Stomach smooth muscle (tissue), 2 donors: ENCODE results near the gene RSPH1.

Experiments
- H3K27ac ChIP-seq: one replicate; pipeline ENCODE4 v1.7.0; 2013; ENCODE audit warnings: mild to moderate bottlenecking, low read length, inconsistent platforms
- H3K27me3 ChIP-seq, 2 donors: one replicate each; pipeline ENCODE4 v1.7.0; 2013; ENCODE audit warnings: low read length in 2 of 2; ENCODE audit not compliant: insufficient read depth in 2 of 2, control insufficient read depth in 1 of 2
- H3K36me3 ChIP-seq, 2 donors: one replicate each; pipeline ENCODE4 v1.7.0; 2013; ENCODE audit warnings: low read length in 2 of 2; ENCODE audit not compliant: control insufficient read depth in 2 of 2, insufficient read depth in 2 of 2
- H3K4me1 ChIP-seq: one replicate; pipeline ENCODE4 v1.7.0; 2013; ENCODE audit warnings: low read length; ENCODE audit not compliant: control insufficient read depth, insufficient read depth
- H3K4me3 ChIP-seq, 2 donors: one replicate each; pipeline ENCODE4 v1.7.0; 2013; ENCODE audit warnings: low read length in 2 of 2
- H3K9ac ChIP-seq, 2 donors: one replicate each; pipeline ENCODE4 v1.7.0; 2013; ENCODE audit warnings: low read length in 2 of 2, mild to moderate bottlenecking in 1 of 2
- H3K9me3 ChIP-seq, 2 donors: one replicate each; pipeline ENCODE4 v1.7.0; 2013; ENCODE audit warnings: low read length in 2 of 2; ENCODE audit not compliant: control insufficient read depth in 2 of 2
- donor health status: healthy.
- donor health status: Pancreatic carcinoma.

RSPH1 gene

GRCh38 chr21:42445311-42445710 is 50.7 kb downstream of the RSPH1 start:
- Histone ChIP-seq H3K9ac (no peak overlapping the region), H3K9me3 (no peaks in the 10 kb centered on the region), H3K27me3 (peaks cover 0 to 9% of the 10 kb centered on the region in 2 donors), H3K4me1 (no peaks in the 10 kb centered on the region), H3K4me3 (no peak overlapping the region), H3K36me3 (no peaks in the 10 kb centered on the region), H3K27ac (no peak overlapping the region)

DNA sequence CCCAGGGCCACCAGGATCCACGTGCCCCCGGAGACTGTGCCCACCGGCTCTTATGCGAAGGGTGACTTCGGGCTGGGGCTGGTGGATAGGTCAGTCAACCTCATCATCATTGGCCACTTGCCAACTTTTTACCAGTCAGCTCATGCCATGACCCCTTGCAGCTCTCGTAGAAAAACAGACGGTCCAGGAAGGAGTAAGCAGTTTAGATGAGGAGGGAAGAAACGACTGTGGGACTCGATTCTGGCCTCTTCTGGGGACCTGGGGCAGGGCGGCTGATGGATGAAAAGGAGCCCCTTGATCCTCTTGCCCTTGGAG is 51.3 kb downstream of the RSPH1 start:
- Histone ChIP-seq H3K9ac (no peak overlapping the region), H3K27me3 (peaks cover 0 to 9% of the 10 kb centered on the region in 2 donors), H3K27ac (no peak overlapping the region)

DNA sequence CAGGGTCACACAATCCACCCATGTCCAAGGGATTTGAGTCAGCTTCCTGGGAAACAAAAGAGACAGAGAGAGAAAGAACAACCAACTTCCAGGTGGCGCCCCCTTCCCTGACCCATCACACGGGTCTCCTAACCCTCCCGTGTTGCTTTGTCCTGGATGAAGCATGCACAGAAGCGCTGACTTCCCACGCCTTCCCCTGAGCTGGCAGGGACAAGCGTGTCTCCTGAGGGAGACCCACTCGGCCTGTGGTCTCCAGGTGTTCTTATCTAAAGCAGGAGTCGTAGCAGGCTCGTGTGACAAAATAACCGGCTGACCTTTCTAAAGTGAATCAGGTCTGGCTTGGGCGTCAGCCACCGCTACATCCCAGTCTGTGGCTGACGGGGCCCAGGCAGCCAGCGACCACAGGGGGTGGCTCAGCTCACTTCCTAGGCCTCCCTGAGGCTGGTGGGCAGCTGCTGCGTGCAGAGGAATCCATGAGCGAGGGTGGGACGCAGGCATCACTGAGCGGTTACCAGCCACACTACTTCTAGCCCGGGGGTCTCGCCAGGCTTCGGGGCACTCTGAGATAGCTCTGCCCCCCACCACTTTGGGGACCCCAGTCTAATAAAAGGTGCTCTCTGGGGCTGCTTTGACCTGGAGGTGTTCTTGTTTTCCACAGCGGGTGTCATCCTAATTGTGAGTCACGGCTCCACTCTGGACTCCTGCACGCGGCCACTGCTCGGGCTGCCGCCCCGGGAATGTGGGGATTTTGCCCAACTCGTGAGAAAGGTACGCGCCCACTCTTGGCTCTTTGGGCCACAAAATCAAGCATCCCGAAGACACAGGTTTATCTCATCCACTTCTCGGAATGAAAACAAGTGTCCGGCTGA is 51.9 kb downstream of the RSPH1 start:
- no peak overlapping the region for H3K27ac ChIP-seq
- no peak overlapping the region for H3K9ac ChIP-seq
- H3K4me3 ChIP-seq, result no peak overlapping the region
- H3K27me3 ChIP-seq, result peaks cover 0 to 9% of the 10 kb centered on the region in 2 donors
- H3K4me1 ChIP-seq, result no peaks in the 10 kb centered on the region
- no peaks in the 10 kb centered on the region for H3K36me3 ChIP-seq
- no peaks in the 10 kb centered on the region for H3K9me3 ChIP-seq

More for the DNA sequence above, 51.3 kb downstream of the RSPH1 start:
- Histone ChIP-seq H3K4me1 (no peaks in the 10 kb centered on the region), H3K4me3 (no peak overlapping the region), H3K9me3 (no peaks in the 10 kb centered on the region), H3K36me3 (no peaks in the 10 kb centered on the region)

DNA sequence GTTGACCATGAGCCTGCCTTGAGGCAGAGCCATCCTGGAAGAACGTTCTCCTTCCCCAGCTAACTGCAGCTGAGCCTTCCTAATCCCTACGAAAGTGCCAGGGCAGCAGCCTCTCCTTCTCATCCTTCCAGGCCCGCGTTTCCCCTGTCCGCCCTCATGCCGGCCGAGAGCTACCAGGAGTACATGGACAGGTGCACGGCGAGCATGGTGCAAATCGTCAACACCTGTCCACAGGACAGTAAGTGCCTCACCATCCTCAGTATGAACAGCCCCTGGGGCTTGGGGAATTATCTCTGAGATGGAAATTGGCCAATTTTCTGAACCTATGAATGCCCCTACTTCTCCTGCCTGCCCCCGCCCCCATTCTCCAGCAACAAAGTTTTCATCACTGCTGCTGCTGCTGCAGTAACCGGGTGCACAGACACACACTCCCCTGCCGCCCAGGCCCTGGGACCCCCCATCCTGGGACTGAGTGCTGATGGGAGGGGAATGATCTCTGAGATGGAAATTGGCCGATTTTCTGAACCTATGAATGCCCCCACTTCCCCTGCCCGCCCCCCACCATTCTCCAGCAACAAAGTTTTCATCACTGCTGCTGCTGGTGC is 52.7 kb downstream of the RSPH1 start:
- Histone ChIP-seq H3K27ac (no peak overlapping the region), H3K9me3 (no peaks in the 10 kb centered on the region), H3K36me3 (no peaks in the 10 kb centered on the region), H3K4me3 (no peak overlapping the region), H3K27me3 (peaks cover 3 to 7% of the 10 kb centered on the region in 2 donors), H3K4me1 (no peaks in the 10 kb centered on the region), H3K9ac (no peak overlapping the region)

- peaks cover 4 to 5% of the 10 kb centered on the region in 2 donors for H3K27me3 ChIP-seq
- H3K9ac ChIP-seq, result no peak overlapping the region
- H3K4me1 ChIP-seq, result no peaks in the 10 kb centered on the region
- no peak overlapping the region for H3K4me3 ChIP-seq
- H3K36me3 ChIP-seq, result no peaks in the 10 kb centered on the region
- no peak overlapping the region for H3K27ac ChIP-seq
- peaks cover 0 to 3% of the 10 kb centered on the region in 2 donors for H3K9me3 ChIP-seq
Observed at GRCh38 chr21:42441963-42442362, 54.1 kb downstream of the RSPH1 start.

GRCh38 chr21:42440187-42440792 is 55.7 kb downstream of the RSPH1 start:
- H3K27me3 ChIP-seq, result peaks cover 4 to 5% of the 10 kb centered on the region in 2 donors
- H3K27ac ChIP-seq, result no peak overlapping the region
- no peak overlapping the region for H3K9ac ChIP-seq
- H3K4me3 ChIP-seq, result no peak overlapping the region
- peaks cover 0 to 6% of the 10 kb centered on the region in 2 donors for H3K9me3 ChIP-seq
- H3K4me1 ChIP-seq, result no peaks in the 10 kb centered on the region
- H3K36me3 ChIP-seq, result no peaks in the 10 kb centered on the region

GRCh38 chr21:42439284-42440186 is 56.5 kb downstream of the RSPH1 start:
- no peaks in the 10 kb centered on the region for H3K4me1 ChIP-seq
- H3K36me3 ChIP-seq, result no peaks in the 10 kb centered on the region
- H3K9ac ChIP-seq, result no peak overlapping the region
- H3K27ac ChIP-seq, result no peak overlapping the region
- peaks cover 4 to 7% of the 10 kb centered on the region in 2 donors for H3K27me3 ChIP-seq
- peaks cover 3 to 6% of the 10 kb centered on the region in 2 donors for H3K9me3 ChIP-seq
- H3K4me3 ChIP-seq, result no peak overlapping the region

DNA sequence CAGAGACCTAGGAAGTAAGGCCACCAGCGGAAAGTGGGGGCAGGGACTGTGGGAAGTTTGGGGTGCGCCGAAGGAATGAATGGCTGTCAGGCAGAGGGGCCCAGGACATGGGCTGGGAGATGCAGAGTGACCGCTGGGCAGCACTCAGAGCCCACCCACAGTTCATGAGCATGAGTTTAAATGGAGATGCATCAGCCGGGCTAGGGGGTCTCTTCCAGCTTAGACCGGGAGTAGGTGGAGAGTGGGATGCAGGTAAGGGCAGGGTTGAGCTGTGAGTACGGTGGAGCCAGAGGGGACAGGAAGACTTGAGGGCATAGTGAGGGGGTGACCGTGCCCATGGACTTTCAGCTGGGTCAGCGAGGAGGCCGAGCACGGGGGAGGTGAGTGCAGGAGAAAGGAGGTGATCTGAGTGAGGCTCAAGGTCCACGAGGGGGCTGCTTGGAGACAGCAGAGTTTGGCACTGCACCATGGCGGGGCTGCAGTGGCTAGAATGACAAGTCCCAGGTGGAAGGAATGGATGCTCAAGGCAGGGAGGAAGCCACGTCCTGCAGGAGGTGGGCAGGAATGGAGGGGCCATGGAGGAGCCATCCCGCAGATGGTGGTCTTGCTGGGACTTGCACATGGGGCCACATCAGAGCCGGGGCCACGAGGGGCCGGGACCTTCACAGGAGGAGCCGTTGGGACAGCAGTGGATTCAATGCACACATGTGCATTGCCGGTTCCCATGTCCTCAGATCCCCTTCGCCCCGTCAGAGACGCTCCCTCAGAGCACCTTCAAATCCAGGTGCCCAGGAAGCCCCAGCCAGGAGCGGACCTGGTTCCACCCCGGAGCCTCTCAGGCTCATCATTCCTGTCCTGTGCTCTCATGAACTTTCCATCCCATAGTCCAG is 57.5 kb downstream of the RSPH1 start:
- no peak overlapping the region for H3K27ac ChIP-seq
- H3K4me1 ChIP-seq, result no peaks in the 10 kb centered on the region
- H3K27me3 ChIP-seq, result peaks cover 4 to 7% of the 10 kb centered on the region in 2 donors
- H3K9ac ChIP-seq, result no peak overlapping the region
- H3K4me3 ChIP-seq, result no peak overlapping the region
- peaks cover 3 to 9% of the 10 kb centered on the region in 2 donors for H3K9me3 ChIP-seq
- H3K36me3 ChIP-seq, result no peaks in the 10 kb centered on the region

GRCh38 chr21:42437786-42438185 is 58.2 kb downstream of the RSPH1 start:
- Histone ChIP-seq H3K9me3 (peaks cover 4 to 9% of the 10 kb centered on the region in 2 donors), H3K36me3 (no peaks in the 10 kb centered on the region), H3K4me3 (no peak overlapping the region), H3K27ac (no peak overlapping the region), H3K4me1 (no peaks in the 10 kb centered on the region), H3K27me3 (peaks cover 4 to 10% of the 10 kb centered on the region in 2 donors), H3K9ac (no peak overlapping the region)
